Esophagus mucosa (tissue), 1 donor: Measurements from ENCODE around the gene SCYGR7. TPM values are rescaled to one million over a fixed set of nuclear protein-coding genes. Genes with fewer than 3 reads are reported as not detected.
"Not testable (repeated sequence)": the region's sequence is repeated elsewhere in the genome, so short reads cannot be mapped to it uniquely, and the experiment has no call there.

Source experiments
- ATAC-seq: fragments of 200-7000 bp; cut with Tn5 transposase; one replicate; pipeline ENCODE4 v1.9.1; 2020
- total RNA-seq: library from RNA; stranded (reverse); gene quantifications from one replicate; pipeline ENCODE4 v1.2.4, GENCODE V29; 2023
- donor health status: DM: yes; HTN: yes; CAD: no.

SCYGR7 gene, protein sequence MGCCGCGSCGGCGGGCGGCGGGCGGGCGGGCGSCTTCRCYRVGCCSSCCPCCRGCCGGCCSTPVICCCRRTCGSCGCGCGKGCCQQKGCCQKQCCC
- total RNA-seq: not detected

DNA sequence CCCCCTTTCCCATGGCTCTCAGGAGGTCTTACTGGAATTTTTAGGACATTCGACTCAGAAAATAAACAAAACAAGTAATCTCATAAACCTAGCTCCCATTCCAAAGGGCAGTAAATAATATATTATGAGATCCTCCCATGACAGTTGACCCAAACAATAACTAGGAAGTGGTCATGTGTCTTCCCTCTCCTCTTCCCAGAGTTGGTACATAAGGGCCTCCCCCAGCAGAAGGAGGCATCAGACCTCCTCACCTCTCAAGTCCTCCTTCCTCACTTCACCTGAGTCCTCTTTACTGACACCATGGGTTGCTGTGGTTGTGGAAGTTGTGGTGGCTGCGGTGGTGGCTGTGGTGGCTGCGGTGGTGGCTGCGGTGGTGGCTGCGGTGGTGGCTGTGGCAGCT is at the start of gene SCYGR7:
TSS of gene SCYGR7 (plus strand) at position 301 of the 400 bp plus-strand sequence. CDS start at position 301, 0 bp downstream.
- ATAC-seq: no peak

DNA sequence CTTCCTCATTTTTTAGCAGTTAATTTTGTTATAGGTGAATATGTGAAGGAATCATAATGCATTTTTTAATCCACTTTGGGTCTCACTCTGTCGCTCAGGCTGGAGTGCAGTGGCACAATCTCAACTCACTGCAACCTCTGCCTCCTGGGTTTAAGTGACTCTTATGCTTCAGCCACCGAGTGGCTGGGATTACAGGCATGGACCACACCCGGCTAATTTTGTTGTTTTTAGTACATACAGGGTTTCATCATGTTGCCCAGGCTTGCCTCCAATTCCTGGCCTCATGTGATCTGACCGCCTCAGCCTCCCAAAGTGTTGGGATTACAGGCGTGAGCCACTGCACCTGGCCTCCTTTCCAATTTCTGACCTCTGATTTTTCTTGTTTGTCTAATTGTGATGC is 43.9 kb upstream of the SCYGR7 start:
- ATAC-seq: no peak

DNA sequence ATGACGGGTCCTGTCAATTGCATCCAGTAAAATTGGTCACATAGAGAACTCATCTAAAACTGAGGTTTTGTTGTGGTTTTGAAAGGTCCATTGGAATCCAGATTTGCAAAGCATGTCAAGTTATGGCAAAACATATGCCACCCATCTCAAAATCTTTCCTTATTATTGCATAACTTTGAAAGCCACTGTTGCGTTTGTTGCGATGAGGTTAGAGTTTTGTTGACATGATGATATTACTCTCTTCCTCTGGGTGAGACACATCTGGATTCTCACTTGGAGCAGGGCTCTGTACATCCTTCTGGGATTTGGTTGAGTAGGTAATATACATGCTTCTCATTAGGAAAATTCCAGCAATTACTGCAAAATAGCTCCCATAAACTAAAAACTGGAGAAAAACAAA is 40.9 kb upstream of the SCYGR7 start:
- ATAC-seq: no peak

DNA sequence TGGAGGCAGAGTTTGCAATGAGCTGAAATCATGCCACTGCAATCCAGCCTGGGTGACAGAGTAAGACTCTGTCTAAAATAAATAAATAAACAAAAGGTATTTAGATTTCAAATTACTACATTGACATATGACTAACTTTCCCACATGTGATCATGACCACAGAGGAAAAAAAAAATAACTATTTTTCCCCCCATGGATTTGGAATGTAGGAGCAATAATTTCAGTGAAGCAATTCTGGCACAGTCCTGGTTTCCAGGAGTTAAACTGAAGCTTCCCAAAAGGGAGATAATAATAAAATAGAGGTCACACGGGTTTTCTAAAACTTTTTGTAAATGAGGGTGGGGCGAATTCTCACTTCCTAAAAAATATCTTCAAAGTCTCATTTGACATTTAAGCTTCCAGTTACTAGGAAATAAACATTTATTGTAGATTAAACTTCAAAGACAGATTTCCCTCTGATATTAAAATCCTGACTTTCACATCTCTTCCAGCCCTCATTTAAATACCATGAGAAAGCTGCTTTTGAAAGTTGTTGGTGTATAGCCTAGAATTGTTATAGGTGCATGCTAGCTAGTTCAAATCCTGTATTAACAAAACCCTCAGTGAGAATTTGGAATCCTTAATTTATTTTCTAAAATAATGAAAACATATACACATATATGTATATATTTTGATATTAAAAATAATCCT is 31.0 kb upstream of the SCYGR7 start:
- no peak for ATAC-seq

DNA sequence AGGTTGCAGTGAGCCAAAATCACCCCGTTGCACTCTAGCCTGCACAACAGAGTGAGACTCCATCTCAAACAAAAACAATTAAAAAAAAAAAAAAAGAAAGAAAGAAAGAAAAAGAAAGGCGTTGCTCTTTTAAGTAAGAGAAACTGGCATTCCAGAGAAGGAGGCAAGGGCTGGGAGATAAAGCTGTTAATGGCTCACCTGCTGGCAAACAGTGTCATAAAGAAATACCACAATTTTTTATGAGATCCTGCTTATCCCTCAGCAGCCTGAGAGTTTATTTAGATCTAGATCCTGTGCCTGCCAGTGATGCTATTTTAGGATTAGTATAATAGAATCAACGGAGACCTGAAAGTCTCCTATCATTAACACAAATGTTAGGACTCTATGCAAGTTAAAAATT is 26.6 kb upstream of the SCYGR7 start:
- ATAC-seq: no peak

DNA sequence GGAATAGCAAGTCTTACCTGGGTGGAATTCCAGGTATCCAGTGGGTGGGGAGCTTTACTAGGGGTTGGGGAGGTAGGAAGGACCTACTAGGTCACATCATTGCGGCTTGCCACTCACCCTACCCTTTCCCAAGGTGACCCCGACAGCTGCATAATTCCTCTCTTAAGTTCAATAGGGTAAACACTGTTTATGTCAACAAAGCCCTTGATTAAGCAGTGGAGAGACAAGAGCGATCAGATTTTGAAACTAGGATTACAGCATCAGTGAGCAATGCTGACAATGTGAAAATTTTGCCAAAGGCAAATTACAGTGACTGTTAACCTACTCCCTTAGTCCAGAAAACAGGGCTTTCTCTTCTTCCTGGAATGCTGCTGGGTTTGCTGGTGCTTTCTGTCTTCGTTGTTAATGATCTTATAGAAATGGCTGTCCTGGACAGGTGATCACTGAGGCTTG is 24.8 kb upstream of the SCYGR7 start:
- peak; percentile 74 for ATAC-seq

DNA sequence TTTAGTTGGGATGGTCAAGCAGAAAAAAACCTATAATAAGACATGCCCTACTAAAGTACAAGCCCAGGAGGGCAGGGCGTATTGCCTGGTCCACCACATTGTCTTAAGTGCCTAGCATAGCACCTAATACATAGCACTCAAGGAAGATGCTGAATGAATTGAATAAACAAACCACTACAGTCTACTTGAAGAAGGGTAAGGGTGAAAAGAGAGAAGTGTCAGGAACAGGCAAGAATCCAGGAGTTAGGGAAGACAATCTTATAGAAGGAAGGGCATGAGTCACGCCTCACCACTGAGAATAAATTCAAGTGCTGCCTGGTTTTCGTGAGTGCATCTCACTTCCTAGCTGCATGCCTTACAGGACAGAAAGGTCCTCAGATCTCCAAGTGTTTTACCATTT is 24.2 kb upstream of the SCYGR7 start:
- no peak for ATAC-seq

DNA sequence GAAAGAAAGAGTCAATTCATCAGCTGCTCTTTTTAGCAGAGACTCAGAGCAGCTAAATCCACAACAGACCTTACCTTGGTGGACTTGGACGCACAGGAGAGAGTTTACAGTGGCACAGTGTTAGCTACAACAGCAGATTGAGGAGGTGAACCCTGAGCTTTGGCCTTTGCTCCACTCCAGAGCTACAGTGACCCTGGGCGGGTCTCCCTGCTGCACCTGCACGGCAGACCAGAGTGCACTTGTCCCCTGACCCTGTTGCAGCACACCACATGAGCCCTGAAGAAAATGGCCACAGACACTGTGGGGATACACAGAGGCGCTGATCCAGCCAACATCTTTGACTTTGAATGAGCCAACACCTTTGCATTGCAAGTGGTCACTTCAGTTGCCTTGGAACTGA is 21.3 kb upstream of the SCYGR7 start:
- ATAC-seq: no peak

DNA sequence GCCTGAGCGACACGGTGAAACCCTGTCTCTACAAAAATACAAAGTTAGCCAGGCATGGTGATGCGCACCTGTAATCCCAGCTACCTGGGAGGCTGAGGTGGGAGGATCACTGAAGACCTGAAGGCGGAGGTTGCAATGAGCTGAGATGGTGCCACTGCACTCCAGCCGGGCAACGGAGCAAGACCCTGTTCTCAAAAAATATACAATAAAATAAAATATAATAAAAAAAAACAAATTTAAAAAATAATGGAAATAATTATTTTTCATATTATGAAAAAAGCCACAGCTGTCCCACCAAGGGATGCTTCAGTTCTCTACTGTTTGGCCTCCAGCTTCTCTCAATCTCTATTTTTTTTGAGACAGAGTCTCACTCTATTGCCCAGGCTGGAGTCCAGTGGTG is 20.7 kb upstream of the SCYGR7 start:
- no peak for ATAC-seq

DNA sequence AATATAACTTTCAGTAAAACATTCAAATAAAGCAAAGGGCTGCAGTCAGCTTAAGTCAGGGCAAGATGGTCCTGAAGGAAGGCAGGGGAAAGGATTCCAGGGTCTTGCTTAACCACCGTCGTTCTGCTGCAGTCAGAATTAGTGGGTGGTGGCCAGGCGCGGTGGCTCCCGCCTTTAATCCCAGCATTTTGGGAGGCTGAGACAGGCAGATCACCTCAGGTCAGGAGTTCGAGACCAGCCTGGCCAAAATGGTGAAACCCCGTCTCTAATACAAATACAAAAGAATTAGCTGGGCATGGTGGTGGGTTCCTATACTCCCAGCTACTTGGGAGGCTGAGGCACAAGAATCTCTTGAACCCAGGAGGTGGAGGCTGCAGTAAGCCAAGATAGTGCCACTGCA is 17.1 kb upstream of the SCYGR7 start:
- ATAC-seq: no peak

DNA sequence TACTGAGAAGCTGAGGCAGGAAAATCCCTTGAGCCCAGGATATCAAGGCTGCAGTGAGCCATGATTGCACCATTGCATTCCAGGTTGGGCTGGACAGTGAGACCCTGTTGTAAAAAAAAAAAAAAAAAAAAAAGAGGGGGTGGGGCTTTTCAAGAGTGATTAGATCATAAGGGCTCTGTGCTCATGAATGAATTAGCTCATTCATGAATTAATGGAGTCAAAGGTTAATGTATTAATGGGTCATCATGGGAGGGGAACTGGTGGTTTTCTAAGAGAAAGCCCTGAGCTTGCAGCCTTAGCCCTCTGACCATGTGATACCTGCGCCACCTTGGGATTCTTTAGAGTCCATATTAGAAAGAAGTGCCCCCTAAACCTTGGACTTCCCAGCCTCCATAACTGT is 14.8 kb upstream of the SCYGR7 start:
- no peak for ATAC-seq

DNA sequence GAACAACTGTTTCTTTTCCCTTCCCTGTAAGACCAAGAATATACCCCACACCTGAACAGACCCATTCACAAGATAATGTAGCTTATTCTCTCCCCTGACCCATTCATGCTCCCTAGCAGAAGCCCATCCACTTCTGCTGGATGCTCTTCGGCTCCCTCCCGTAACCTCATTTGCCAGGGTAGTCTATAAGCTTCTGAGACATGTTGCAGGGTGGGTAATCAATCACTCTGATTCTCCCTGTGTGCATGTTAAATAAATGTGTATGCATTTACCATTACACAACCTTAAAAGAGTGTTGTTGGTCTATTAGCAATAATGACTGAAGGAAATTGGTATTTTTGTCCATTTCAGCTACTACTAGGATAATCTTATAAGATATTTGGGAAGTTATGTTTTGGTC is 11.6 kb upstream of the SCYGR7 start:
- no peak for ATAC-seq

DNA sequence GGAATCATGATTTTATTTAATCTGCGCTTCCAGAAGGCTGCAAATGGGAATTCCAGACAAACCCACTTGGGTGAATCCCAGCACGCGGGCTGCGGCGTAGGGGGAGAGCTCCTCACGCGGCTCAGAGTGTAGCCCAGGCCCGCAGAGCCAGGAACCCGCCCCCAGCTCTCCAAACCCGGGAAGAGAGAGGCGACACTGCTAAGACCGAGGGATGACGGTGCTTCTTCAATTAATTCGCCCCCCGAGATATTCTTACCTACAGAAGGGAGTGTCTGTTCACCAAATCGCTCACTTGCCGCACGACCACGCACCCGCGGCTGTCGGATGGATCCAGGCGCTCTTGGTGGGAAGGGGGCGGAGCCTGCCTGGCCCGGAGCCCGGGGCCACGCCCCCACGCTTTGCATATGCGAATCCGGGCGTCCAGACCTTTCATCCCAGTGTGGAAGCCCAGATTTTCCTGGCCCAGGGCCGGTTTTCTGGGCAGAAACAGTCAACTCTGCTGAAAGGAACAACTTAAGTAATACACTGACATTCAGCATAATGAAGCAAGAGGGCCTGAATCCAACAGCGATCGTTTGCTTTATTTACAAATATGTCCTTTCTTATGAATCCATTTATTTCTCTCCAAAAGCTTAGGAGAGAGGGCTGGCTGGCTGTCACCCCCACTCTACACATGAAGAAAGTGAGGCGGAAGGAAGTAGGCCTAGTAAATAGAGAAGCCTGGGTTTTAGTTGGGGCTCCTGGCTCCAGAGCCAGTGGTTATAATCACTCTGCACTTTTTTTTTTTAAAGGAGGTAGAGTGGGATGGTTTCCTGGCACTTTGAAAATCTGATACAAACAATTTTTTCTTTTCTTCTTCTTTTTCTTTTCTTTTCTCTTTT is 10.2 kb upstream of the SCYGR7 start, which contains the start of gene SLC19A3:
TSS of gene SLC19A3 (minus strand) at position 342 of the 881 bp plus-strand sequence. CDS start 15,710 bp downstream, outside the sequence.
- ATAC-seq: peak; percentile 79

DNA sequence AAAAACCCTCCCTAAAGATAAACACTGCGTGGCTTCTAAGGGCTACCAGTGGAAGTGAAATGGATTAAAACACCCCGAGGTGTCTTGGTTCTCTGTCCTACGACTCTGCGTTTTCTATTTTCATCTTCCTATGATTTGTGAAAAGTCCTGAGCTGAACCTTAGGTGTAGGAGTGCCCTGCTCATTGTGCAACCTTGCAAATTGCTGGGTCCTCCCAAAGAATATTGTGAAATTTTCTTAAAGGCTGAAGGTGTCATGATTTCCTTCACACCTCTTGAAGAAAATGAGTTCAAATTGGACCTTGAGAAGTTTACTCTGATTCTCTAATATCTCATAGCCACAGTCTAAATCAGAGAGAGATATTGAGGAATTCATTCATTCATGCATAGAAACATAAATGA is 8.5 kb upstream of the SCYGR7 start:
- peak; percentile 47 for ATAC-seq

DNA sequence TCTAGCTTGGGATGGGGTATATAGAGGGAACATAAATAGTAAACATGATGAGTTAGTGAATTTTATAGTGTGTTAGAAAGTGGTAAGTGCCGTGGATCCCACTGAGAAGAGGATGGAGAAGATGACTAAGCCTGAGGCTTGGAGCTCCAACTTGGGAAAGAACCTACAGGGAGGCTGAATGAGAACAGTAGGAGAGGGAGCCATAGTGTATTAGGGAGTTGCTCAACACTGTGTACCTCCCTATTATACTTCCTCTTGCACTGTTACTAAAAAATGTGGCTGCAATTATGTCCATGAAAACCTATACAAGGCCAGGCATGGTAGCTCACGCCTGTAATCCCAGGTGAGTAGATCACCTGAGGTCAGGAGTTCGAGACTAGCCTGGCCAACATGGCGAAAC is 7.5 kb upstream of the SCYGR7 start:
- ATAC-seq: peak; percentile 66

DNA sequence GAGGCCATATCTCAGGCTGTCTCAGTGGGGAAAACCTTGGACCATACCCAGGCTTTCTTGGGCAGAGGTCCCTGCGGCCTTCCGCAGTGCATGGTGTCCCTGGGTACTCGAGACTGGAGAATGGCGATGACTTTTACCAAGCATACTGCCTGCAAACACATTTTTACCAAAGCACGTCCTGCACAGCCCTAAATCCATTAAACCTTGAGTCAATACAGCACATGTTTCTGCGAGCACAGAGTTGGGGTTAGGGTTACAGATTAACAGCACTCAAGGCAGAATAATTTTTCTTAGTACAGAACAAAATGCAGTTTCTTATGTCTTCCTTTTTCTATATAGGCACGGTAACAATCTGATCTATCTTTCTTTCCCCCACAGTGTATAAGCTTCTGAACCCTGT is 5.3 kb upstream of the SCYGR7 start:
- ATAC-seq: not testable (repeated sequence)

DNA sequence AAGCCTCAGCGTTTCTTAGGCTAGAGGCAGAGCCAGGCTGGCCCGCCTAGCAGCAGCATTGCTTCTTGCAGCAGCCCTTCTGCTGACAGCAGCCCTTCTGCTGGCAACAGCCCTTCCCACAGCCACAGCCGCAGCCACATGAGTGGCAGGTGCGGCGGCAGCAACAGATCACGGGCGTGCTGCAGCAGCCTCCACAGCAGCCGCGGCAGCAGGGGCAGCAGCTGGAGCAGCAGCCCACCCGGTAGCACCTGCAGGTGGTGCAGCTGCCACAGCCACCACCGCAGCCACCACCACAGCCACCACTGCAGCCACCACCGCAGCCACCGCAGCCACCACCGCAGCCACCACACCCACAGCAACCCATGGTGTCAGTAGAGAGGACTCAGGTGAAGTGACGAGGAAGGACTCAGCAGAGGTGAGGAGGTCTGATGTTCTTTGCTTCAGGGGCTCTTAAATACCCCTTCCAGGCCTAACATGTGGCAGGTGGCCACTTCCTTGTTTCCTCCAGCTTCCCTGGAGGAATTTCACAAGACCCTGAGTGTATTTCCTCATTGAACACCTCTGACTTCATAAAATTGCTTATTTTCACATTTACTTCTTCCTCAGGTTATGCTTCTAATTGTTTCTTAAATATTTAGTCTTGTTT is 3.6 kb upstream of the SCYGR7 start, which contains the start of gene SCYGR6:
TSS of gene SCYGR6 (minus strand) at position 364 of the 646 bp plus-strand sequence. CDS start at position 364, 0 bp downstream.
- no peak for ATAC-seq

DNA sequence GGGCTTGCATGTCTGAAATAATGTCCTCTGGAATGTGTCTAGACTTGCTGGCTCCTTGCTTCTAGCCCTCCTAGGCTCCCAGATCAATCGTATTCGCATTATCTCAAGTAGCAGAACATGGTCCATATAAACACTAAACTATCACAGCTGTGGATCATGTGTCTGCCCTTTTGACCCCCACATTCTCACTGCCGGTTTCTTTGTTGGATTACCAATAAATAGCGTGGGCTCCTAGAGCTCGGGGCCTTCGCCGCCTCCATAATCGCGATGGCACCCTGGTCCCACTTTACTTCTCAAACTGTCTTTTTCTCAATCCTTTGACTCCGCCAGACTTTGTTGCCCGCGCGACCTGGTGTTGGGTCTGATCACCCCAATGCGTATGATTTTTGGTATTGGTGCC is 11.2 kb downstream of the SCYGR7 start:
- no peak for ATAC-seq

DNA sequence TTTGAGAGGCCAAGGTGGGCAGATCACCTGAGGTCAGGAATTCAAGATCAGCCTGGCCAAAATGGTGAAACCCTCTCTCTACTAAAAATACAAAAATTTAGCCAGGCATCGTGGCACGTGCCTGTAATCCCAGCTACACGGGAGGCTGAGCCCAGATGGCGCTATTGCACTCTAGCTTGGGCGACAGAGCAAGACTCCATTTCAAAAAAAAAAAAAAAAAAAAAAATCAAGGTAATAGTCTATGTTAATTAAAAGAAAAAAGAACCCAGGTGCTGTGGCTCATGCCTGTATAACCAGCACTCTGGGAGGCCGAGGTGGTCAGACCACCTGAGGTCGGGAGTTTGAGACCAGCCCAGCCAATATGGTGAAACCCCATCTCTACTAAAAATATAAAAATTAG is 12.6 kb downstream of the SCYGR7 start:
- ATAC-seq: not testable (repeated sequence)

DNA sequence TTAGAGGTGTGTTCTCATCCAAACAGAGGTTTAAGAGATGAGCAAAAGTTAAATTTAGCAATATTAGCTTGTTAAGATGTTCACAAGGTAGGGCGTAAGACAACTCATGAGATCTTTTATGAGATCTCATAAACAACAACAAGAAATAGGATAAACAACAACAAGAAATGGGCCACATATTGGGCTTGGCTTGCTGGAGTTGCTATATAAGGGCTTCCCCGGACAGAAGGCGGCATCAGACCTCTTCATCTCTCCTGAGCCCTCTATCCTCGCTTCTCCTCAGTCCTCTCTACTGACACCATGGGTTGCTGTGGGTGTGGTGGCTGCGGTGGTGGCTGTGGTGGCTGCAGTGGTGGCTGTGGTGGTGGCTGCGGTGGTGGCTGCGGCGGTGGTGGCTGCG is 17.5 kb downstream of the SCYGR7 start, which contains the start of gene SCYGR8:
TSS of gene SCYGR8 (plus strand) at position 301 of the 400 bp plus-strand sequence. CDS start at position 301, 0 bp downstream.
- ATAC-seq: no peak

DNA sequence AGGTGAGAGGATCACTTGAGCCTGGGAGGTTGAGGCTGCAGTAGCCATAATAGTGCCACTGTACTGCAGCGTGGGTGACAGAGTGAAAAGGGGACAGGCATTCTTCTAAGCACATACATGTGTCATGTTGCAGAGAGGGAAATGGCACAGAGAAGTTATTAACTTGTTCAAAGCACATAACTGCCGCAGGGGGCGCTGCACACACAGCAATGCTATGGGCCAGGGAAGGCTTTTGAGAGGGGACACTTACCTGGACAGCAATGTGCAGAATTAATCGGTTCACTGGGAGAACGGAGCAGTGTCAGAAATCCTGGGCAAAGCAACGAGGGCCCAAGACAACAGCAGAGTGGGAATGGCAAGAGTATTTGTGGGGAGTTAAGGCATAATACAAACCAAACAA is 19.9 kb downstream of the SCYGR7 start:
- ATAC-seq: no peak

DNA sequence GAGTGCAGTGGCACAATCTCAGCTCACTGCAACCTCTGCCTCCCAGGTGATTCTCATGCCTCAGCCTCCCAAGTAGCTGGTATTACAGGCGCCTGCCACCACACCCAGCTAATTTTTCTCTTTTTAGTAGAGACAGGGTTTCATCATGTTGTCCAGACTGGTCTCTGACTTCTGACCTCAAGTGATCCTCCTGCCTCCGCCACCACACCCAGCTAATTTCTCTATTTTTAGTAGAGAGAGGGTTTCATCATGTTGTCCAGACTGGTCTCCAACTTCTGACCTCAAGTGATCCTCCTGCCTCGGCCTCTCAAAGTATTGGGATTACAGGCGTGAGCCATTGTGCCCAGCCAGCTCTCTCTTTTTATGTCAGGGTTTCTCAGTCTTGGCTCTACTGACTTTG is 28.1 kb downstream of the SCYGR7 start:
- not testable (repeated sequence) for ATAC-seq
